ENCODE results near the gene LIPC. TPM values are rescaled to one million over a fixed set of nuclear protein-coding genes. Genes with fewer than 3 reads are reported as not detected.

LIPC gene
- total RNA-seq, 4 donors from 2014 or later: 0.81 to 4.6 (median 1.8) TPM

DNA sequence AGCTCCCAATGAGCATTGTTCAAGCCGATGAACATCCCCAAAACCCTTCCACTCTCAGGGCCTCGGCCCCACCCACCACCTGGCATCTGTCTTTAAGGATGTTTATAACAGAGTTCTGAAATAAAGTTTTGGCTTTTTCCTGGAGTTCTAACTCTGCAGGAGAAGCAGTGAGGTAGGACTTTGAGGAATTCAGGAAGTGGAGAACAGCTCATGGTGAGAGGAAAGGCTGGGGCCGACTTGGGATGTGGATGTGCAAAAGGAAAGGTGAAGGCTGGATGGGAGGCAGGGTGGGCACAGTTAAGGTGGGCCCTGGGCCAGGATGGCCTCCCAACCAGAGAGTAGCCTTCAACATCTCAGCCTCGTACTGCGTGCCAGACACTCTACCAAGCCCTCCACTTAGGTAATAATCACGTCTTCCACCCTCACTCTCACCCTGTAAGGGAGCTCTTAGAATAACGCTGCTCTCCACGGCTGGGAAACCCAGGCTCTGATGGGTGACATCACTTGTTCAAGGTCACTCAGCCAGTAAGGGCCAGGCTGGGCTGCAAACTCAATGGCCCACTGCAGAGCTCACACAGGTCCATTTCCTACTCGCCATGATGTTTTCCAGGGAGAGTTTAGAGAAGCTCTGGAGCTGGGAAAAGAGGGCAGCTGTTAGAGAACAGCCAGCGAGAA, 28.5 kb downstream of the LIPC start:
- no peaks in the 10 kb centered on the region for H3K36me3 ChIP-seq
- no peak overlapping the region for H3K4me3 ChIP-seq (replicated peaks in 1 of 3)
- peaks cover 7 to 35% of the 10 kb centered on the region in 2 donors for H3K4me1 ChIP-seq
- 69 to 73% methylated on average over 10 of the region's 10 CpGs for WGBS, 2 donors
- no peaks in the 10 kb centered on the region for H3K9me3 ChIP-seq
- TF ChIP-seq, protein P1, sequence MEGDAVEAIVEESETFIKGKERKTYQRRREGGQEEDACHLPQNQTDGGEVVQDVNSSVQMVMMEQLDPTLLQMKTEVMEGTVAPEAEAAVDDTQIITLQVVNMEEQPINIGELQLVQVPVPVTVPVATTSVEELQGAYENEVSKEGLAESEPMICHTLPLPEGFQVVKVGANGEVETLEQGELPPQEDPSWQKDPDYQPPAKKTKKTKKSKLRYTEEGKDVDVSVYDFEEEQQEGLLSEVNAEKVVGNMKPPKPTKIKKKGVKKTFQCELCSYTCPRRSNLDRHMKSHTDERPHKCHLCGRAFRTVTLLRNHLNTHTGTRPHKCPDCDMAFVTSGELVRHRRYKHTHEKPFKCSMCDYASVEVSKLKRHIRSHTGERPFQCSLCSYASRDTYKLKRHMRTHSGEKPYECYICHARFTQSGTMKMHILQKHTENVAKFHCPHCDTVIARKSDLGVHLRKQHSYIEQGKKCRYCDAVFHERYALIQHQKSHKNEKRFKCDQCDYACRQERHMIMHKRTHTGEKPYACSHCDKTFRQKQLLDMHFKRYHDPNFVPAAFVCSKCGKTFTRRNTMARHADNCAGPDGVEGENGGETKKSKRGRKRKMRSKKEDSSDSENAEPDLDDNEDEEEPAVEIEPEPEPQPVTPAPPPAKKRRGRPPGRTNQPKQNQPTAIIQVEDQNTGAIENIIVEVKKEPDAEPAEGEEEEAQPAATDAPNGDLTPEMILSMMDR (IDR thresholded peaks at IDR 0.05): no peak
- TF ChIP-seq POLR2A (IDR thresholded peaks at IDR 0.05): no peak
- no peaks in the 10 kb centered on the region for H3K27me3 ChIP-seq
- intact Hi-C loops (cut with DNase I): no loop called here
- peak overlapping the region in 2 of 3 donors; percentile 27 to 50 for H3K27ac ChIP-seq
- DNase-seq: peak; percentile 26 to 44

GRCh38 chr15:58460872-58461271, 29.1 kb downstream of the LIPC start:
- DNase-seq: no peak
- intact Hi-C loops (cut with DNase I): no loop called here
- TF ChIP-seq, protein P1 (IDR thresholded peaks at IDR 0.05): no peak
- TF ChIP-seq POLR2A (IDR thresholded peaks at IDR 0.05): no peak
- H3K9me3 ChIP-seq: no peaks in the 10 kb centered on the region
- peaks cover 7 to 38% of the 10 kb centered on the region in 2 donors for H3K4me1 ChIP-seq
- H3K27me3 ChIP-seq: no peaks in the 10 kb centered on the region
- 55 to 57% methylated on average over 3 of the region's 3 CpGs for WGBS, 2 donors
- no peak overlapping the region for H3K4me3 ChIP-seq (replicated peaks in 1 of 3)
- no peaks in the 10 kb centered on the region for H3K36me3 ChIP-seq
- H3K27ac ChIP-seq: peak overlapping the region in 1 of 3 donors; percentile 27

DNA sequence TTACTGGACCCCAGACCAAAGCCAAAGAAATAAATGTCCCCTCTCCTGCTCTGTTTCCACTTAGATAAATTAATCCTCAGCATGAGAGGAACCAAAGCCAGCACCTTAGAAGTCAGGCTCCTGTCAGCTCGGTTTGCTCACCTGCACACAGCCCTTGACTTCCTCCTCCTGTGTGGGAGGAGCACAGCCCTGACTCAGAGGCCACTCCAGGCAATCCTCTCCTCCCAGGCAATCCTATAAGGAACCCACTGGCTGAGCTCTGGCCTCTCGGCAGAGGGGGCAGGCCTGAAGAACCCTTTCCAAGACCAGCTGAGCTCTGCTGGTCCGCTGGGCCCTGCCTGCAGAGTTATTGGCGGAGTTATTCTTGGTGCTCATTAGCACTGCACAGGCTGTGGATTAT, 30.8 kb downstream of the LIPC start:
- no peaks in the 10 kb centered on the region for H3K27me3 ChIP-seq
- intact Hi-C loops (cut with DNase I): no loop called here
- 48 to 64% methylated on average over 4 of the region's 4 CpGs for WGBS, 2 donors
- peak; percentile 68 to 69 for DNase-seq
- no peaks in the 10 kb centered on the region for H3K9me3 ChIP-seq
- no peak overlapping the region for H3K27ac ChIP-seq
- no peaks in the 10 kb centered on the region for H3K36me3 ChIP-seq
- no peak for TF ChIP-seq POLR2A (IDR thresholded peaks at IDR 0.05)
- TF ChIP-seq, protein P1 (IDR thresholded peaks at IDR 0.05): no peak
- H3K4me3 ChIP-seq (replicated peaks in 1 of 3): no peak overlapping the region
- H3K4me1 ChIP-seq: peaks cover 20 to 52% of the 10 kb centered on the region in 2 donors

- no peak for DNase-seq
- no peak for TF ChIP-seq POLR2A (IDR thresholded peaks at IDR 0.05)
- TF ChIP-seq, protein P1 (IDR thresholded peaks at IDR 0.05): no peak
- intact Hi-C loops (cut with DNase I): no loop called here
- peaks cover 25 to 58% of the 10 kb centered on the region in 2 donors for H3K4me1 ChIP-seq
- H3K9me3 ChIP-seq: no peaks in the 10 kb centered on the region
- H3K4me3 ChIP-seq (replicated peaks in 1 of 3): no peak overlapping the region
- 81 to 90% methylated on average over 10 of the region's 10 CpGs for WGBS, 2 donors
- H3K27ac ChIP-seq: no peak overlapping the region
- no peaks in the 10 kb centered on the region for H3K27me3 ChIP-seq
- H3K36me3 ChIP-seq: no peaks in the 10 kb centered on the region
These were observed 31.3 kb downstream of the LIPC start for GRCh38 chr15:58462973-58463663.

Data from thyroid gland (tissue), 4 donors.